HG02870 (cell line): ENCODE results near the gene TAS2R8.
"Not testable (repeated sequence)": the region's sequence is repeated elsewhere in the genome, so short reads cannot be mapped to it uniquely, and the experiment has no call there.

Experiments used
- ATAC-seq: cut with Tn5 transposase; IDR thresholded peaks from one replicate; pipeline ENCODE4 v1.9.1; 2021; ENCODE audit warnings: mild to moderate bottlenecking, moderate library complexity; ENCODE audit not compliant: unreplicated experiment

TAS2R8 gene

GRCh38 chr12:10807186-10807585 is at the start of gene TAS2R8:
TSS of gene TAS2R8 (minus strand) at chr12:10807286. CDS start at chr12:10806980, 306 bp downstream.
- no peak for ATAC-seq

GRCh38 chr12:10855807-10856206 is 48.7 kb upstream of the TAS2R8 start:
- no peak for ATAC-seq

GRCh38 chr12:10853776-10854175 is 46.7 kb upstream of the TAS2R8 start:
- ATAC-seq: no peak

- no peak for ATAC-seq
Observed at GRCh38 chr12:10851243-10851858, 44.3 kb upstream of the TAS2R8 start.

GRCh38 chr12:10849425-10849878 is 42.4 kb upstream of the TAS2R8 start, which contains the start of gene PRR4:
TSS of gene PRR4 (minus strand) at chr12:10849475. CDS start at chr12:10849437, 38 bp downstream.
- no peak for ATAC-seq

- ATAC-seq: no peak
Observed at GRCh38 chr12:10847744-10848143, 40.7 kb upstream of the TAS2R8 start.

GRCh38 chr12:10842862-10843261 is 35.8 kb upstream of the TAS2R8 start:
- no peak for ATAC-seq

GRCh38 chr12:10838461-10838860 is 31.4 kb upstream of the TAS2R8 start:
- ATAC-seq: no peak

GRCh38 chr12:10829994-10830393 is 22.9 kb upstream of the TAS2R8 start:
- ATAC-seq: no peak

- ATAC-seq: no peak
Observed at GRCh38 chr12:10826258-10826657, 19.2 kb upstream of the TAS2R8 start, which contains the start of gene TAS2R10. TSS of gene TAS2R10 (minus strand) at chr12:10826358. CDS start at chr12:10826269, 89 bp downstream.

- no peak for ATAC-seq
Observed at GRCh38 chr12:10824957-10825356, 17.9 kb upstream of the TAS2R8 start.

GRCh38 chr12:10811883-10812536 is 4.9 kb upstream of the TAS2R8 start:
- no peak for ATAC-seq

GRCh38 chr12:10810068-10810467 is 3.0 kb upstream of the TAS2R8 start, which contains the start of gene TAS2R9:
TSS of gene TAS2R9 (minus strand) at chr12:10810168. CDS start at chr12:10810075, 93 bp downstream.
- no peak for ATAC-seq

- no peak for ATAC-seq
Observed at GRCh38 chr12:10802587-10802986, 4.5 kb downstream of the TAS2R8 start, which contains the start of gene TAS2R7. TSS of gene TAS2R7 (minus strand) at chr12:10802627. CDS start at chr12:10802570, 57 bp downstream.

GRCh38 chr12:10801741-10802140 is 5.3 kb downstream of the TAS2R8 start:
- ATAC-seq: no peak

GRCh38 chr12:10794222-10794621 is 12.9 kb downstream of the TAS2R8 start:
- no peak for ATAC-seq

GRCh38 chr12:10791769-10792168 is 15.3 kb downstream of the TAS2R8 start:
- ATAC-seq: not testable (repeated sequence)

- no peak for ATAC-seq
Observed at GRCh38 chr12:10783252-10783651, 23.8 kb downstream of the TAS2R8 start.

GRCh38 chr12:10779103-10779502 is 28.0 kb downstream of the TAS2R8 start:
- ATAC-seq: no peak

- no peak for ATAC-seq
Observed at GRCh38 chr12:10771132-10771733, 35.9 kb downstream of the TAS2R8 start.

GRCh38 chr12:10759657-10760056 is 47.4 kb downstream of the TAS2R8 start:
- ATAC-seq: no peak

- ATAC-seq: no peak
Observed at GRCh38 chr12:10756194-10756593, 50.9 kb downstream of the TAS2R8 start.
